NCI-H748 treated with DMSO at 0.1 percent for 48 hours (cell line): ENCODE data around the gene PLCG1.

Experiments
- DNase-seq: peaks from one replicate; lab custom pipeline; 2025; lab: John Stamatoyannopoulos, UW

Gene PLCG1

DNA sequence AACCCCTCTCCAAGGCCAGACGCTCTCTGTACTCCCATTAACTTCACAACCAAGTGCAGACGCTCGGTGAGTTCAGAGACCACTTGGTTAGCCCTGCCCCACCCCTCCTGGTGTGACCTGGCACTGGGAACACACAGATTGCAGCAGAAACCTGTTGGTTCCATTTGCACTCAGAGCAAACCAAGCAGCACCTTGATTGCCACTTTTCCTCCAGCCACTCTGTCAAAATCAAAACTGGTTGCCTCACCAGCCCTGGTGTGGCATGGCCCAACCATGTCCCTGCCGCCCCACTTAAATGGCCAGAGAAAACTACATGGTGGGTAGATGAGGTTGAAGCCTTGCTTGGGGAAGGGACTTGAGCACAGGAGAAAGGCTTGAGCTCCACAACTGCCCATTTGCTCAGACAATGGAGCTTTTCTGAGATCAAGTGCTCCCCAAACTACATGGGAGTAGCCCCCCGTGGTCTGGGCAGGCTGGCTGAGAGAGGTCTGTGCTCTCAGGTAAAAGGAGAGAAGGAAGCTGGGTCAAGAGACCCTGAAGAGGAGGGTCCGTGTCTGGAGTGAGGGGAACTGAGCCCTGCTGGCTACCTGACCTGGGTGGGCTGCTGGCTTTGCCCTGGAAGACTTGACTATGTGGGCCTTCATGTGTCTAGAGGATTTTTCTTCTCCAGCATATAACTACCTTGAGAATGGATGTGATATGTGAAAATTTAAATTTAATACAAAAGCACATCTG lies 43.4 kb downstream of the PLCG1 start:
- no peak for DNase-seq

GRCh38 chr20:41181567-41181966 lies 44.2 kb downstream of the PLCG1 start:
- DNase-seq, result no peak

DNA sequence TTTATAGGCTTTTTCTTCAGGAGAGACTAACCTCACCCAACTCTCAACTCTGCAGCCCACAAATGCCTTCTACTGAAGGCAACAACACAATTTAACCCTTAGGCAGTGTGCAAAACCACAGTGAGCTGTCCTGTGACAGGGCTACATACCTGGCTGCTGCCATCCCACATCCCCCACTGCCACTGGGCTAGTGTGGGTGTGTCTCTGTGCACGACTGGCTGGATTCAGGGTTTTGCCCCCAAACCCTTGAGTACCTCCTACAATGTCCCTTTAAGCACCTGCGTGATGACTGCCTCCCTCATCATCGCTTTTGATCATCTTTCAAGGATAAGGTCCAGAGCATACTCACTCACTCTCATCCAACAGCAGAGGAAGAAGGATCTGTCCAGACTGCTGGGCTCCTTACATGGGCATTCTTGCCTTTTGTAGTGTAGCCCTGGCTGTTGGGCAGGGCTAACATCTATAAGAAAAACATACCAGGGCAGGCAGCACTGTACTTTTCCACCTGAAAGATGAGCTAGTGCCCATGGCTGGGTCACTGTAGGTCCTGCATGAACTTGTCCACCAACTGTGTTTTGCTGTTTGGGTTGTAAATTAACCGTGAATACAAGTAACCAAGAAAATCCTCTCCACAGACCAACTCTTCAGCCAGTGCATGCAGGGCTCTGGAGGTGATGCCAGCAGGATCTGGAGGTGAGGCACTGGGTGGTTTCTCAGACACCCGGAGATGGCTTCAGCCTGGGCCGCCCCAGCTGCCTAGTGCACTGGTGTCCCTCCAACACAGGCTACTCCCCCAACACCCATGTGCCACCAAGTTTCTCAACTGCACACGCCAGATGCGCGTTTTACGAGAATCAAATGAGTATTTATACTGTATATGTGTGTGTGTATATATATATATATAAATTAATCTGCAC lies 45.2 kb downstream of the PLCG1 start:
- DNase-seq, result no peak

- DNase-seq, result no peak
These were observed 46.0 kb downstream of the PLCG1 start for GRCh38 chr20:41183391-41183790.

GRCh38 chr20:41183831-41184230 lies 46.5 kb downstream of the PLCG1 start:
- no peak for DNase-seq

DNA sequence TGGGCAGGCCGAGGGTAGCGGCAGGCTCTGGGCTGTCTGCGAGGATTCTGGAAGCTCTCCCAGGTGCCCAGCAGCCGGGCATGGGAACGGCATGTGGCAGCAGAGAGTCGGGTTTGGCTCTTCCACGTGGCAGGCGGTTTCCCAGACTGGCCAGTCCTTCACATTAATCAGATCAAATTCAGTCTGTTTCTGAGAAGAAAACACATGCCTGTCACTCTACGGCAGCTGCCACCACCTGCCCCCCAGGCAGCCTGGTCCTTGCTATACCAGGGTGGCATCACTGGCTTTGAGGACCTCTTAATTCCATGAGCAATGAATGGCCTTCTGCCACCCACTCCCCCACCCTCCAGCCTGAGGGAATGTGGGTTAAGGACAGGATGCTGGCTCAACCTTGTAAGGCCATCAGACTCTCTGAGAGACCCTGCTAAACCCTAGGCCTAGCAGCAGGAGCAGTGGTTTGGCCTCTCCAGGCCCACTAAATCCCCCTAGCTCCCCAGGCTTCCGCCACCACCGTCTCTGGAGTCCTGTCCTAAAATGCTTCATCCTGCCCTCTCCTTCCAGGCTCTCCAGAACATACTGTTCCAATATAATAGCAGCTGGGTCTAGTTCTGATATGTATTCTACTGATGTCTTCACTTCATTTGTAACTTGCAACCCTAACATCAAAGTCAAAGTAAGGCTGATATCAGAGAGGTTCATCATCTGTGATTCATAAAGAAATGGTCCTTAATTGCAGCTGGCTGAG lies 47.8 kb downstream of the PLCG1 start:
- no peak for DNase-seq

DNA sequence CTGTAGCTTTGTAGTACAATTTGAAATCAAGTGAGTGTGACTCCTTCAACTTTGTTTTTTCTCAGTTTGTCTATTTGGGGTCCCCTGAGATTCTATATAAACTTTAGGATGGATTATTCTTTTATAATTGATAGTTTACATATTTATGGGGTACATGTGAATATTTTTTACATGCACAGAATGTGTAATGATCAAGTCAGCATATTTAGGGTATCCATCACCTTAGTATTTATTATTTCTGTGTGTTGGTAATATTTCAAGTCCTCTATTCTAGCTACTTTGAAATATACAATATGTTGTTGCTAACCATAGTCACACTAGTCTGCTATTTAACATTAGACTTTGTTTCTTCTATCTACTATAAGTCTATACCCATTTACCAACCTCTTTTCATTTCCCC lies 50.3 kb downstream of the PLCG1 start:
- no peak for DNase-seq

- no peak for DNase-seq
These were observed 54.5 kb downstream of the PLCG1 start for GRCh38 chr20:41191562-41192500.

- no peak for DNase-seq
These were observed 55.2 kb downstream of the PLCG1 start for GRCh38 chr20:41192575-41192974.

GRCh38 chr20:41196653-41197225 lies 59.4 kb downstream of the PLCG1 start:
- no peak for DNase-seq

DNA sequence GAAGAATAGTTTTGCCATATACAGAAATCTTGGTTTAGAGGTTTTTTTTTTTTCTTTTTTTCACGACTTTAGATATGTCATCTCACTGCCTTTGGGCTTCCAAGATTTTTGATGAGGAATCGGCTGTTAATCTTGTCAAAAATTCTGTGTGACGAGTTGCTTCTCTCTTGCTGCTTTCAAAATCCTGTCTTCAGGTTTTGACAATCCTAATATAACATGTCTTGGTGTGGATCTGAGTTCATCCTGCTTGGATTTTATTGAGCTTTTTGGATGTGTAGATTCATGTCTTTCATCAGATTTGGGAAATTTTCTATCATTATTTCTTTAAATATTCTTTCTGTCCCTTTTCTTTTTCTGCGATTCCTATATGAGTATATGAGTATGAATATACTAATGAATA lies 61.1 kb downstream of the PLCG1 start:
- DNase-seq, result no peak

GRCh38 chr20:41200446-41201202 lies 63.3 kb downstream of the PLCG1 start:
- DNase-seq, result no peak

DNA sequence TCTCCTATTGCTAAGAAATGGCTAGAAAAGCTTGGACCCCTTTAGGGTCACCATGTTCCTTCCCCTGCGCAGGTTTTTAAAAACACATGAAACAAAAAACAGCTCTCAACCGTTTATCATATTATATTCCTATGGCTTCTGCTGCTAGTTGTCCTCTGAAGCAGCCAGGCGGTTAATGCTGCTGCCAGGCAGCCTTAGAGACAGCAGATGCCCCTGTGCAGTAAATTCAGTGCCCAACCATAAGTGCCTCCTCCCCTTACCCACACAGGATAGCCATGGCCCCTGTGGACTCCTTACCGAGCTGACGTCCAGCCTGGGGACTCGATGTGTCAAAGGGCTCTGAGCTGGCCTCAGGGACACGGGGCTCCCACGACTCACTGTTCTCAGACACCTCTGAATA lies 64.4 kb downstream of the PLCG1 start:
- DNase-seq, result no peak

DNA sequence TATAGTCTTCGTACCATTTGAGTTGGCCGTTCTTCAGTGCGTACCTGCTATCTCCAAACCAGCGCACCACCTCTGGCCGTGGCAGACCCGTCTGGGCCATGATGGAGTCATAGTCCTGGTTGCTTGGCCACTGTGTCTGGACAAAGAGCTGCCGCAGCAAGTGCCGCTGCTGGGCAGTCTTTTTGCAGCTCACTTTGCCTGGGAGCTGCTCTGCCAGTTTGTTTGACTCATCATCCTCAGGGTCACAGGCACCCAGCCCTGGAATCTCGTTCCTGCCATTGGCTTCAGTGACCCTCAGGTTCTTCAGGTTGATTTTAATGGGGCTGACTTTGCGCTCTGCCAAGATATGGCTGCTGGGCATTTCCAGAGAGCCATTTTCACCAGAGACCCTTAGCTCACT lies 65.1 kb downstream of the PLCG1 start:
- DNase-seq, result no peak

DNA sequence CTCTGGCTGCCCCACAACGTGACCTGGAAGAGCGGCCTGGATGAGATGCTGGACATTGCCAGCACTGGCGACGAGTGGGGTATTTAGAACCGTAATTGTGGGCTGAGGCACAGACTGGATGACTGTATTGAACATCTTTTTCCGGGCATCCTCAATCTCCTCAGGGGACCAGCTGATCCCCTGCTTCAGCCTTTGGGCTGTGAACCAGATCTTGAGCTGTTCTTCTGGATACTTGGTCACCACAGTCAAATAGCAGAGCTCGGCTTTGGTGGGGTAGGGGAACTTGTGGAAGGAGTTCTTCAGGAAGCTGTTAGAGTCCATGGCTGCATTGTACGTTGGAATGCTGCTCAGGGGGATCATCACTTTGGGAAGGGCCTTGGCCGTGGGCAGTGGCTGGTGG lies 66.3 kb downstream of the PLCG1 start:
- no peak for DNase-seq

GRCh38 chr20:41204304-41205265 lies 67.2 kb downstream of the PLCG1 start:
- no peak for DNase-seq

- no peak for DNase-seq
These were observed 68.0 kb downstream of the PLCG1 start for GRCh38 chr20:41205313-41205712.

DNA sequence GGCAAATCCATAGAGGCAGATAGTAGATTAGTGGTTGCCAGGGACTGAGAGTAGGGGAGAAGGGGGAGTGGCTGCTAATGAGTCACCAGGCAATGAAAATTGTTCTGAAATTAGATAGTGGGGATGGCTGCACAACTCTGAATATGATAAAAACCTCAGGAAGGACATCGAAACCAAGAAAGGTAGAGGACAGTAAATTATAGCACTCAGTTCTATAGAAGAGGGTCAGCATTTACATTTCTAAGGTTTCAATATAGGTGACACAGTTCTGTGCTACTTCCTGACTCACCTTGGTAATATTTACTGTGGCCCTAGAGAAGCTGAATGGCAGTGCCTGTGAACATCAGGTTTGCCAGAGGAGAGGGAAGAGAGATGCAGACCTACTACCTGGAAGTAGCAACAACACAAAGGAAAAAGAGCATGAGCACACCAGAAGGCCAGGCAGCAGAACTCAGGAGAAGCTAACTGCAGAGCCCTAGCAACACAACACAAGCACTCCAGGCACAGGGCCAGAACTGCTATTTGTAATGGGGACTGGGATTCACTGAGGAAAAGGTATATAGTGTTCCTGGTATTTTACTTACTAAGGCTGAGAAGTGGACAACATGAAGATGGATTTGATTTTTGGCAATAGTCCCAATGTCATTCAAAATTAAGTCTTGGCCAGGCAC lies 75.9 kb downstream of the PLCG1 start:
- DNase-seq, result no peak

DNA sequence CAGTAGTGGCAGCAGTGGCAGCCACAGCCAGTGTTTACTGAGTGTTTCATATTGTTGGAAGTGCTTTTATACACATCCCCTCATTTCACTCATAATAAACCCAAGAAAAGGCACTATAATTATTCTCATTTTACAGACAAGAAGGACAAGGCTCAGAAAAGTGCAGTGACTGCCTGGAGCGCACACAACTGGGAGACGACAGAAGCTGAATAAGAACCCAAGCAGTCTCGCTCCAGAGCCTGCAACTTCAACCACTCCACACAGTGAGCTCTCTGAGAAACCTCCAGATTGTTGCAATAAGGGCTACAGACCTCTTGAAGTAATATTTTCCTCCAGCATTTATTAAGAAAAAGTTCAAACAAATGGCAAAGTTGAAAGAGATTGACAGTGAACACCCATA lies 76.9 kb downstream of the PLCG1 start:
- DNase-seq, result no peak
